HG02642 (cell line): Measurements from ENCODE around the gene ABCD3.
A peak's percentile ranks its signal among the peaks of the same experiment; 100 is the strongest.
"Not testable (repeated sequence)": the region's sequence is repeated elsewhere in the genome, so short reads cannot be mapped to it uniquely, and the experiment has no call there.

Experiments
- ATAC-seq: cut with Tn5 transposase; IDR thresholded peaks from one replicate; pipeline ENCODE4 v1.9.1; 2021; ENCODE audit warnings: mild to moderate bottlenecking; ENCODE audit not compliant: unreplicated experiment, poor library complexity

The ABCD3 gene

GRCh38 chr1:94448741-94449140, 30.6 kb downstream of the ABCD3 start:
- not testable (repeated sequence) for ATAC-seq

- no peak for ATAC-seq
Observed at GRCh38 chr1:94456736-94457135, 38.5 kb downstream of the ABCD3 start.

GRCh38 chr1:94462606-94463005, 44.4 kb downstream of the ABCD3 start:
- no peak for ATAC-seq

GRCh38 chr1:94463056-94463764, 45.0 kb downstream of the ABCD3 start:
- ATAC-seq, result no peak

GRCh38 chr1:94463765-94464330, 45.7 kb downstream of the ABCD3 start:
- ATAC-seq, result no peak

GRCh38 chr1:94468708-94469107, 50.5 kb downstream of the ABCD3 start:
- ATAC-seq, result no peak

- no peak for ATAC-seq
Observed at GRCh38 chr1:94471271-94471670, 53.1 kb downstream of the ABCD3 start.

- no peak for ATAC-seq
Observed at GRCh38 chr1:94475232-94475631, 57.0 kb downstream of the ABCD3 start.

GRCh38 chr1:94479682-94480081, 61.5 kb downstream of the ABCD3 start:
- ATAC-seq, result no peak

GRCh38 chr1:94481473-94481933, 63.3 kb downstream of the ABCD3 start:
- ATAC-seq, result peak; percentile 94

- ATAC-seq, result no peak
Observed at GRCh38 chr1:94486990-94487389, 68.8 kb downstream of the ABCD3 start.

- no peak for ATAC-seq
Observed at GRCh38 chr1:94490556-94490955, 72.4 kb downstream of the ABCD3 start.

- no peak for ATAC-seq
Observed at GRCh38 chr1:94496076-94496755, 78.0 kb downstream of the ABCD3 start.

GRCh38 chr1:94501426-94501825, 83.2 kb downstream of the ABCD3 start:
- ATAC-seq, result no peak

GRCh38 chr1:94501935-94502334, 83.7 kb downstream of the ABCD3 start:
- no peak for ATAC-seq

GRCh38 chr1:94503153-94503552, 85.0 kb downstream of the ABCD3 start:
- ATAC-seq, result no peak

GRCh38 chr1:94504601-94505000, 86.4 kb downstream of the ABCD3 start:
- no peak for ATAC-seq

GRCh38 chr1:94512816-94513215, 94.6 kb downstream of the ABCD3 start:
- ATAC-seq, result no peak

- ATAC-seq, result no peak
Observed at GRCh38 chr1:94514095-94514727, 96.0 kb downstream of the ABCD3 start.

GRCh38 chr1:94515296-94515947, 97.2 kb downstream of the ABCD3 start:
- no peak for ATAC-seq

GRCh38 chr1:94519351-94519750, 101.2 kb downstream of the ABCD3 start:
- ATAC-seq, result no peak
